ENCODE results near the gene SH3BP4. TPM values are rescaled to one million over a fixed set of nuclear protein-coding genes. Genes with fewer than 3 reads are reported as not detected.

The SH3BP4 gene
- total RNA-seq, 4 donors from 2014 or later: 29.3 to 63.0 (median 42.9) TPM

GRCh38 chr2:234978466-234979203, 26.8 kb downstream of the SH3BP4 start:
- H3K36me3 ChIP-seq: no peaks in the 10 kb centered on the region
- H3K9me3 ChIP-seq: no peaks in the 10 kb centered on the region
- H3K4me1 ChIP-seq: peaks cover 0 to 88% (median 35%) of the 10 kb centered on the region in 3 donors
- H3K4me3 ChIP-seq: peak overlapping the region in 1 of 2 donors; percentile 20
- TF ChIP-seq POLR2AphosphoS5 (IDR thresholded peaks at IDR 0.05): no peak
- no peak for TF ChIP-seq CTCF (IDR thresholded peaks at IDR 0.05)
- no peak for TF ChIP-seq EP300 (IDR thresholded peaks at IDR 0.05)
- no peak for TF ChIP-seq POLR2A (IDR thresholded peaks at IDR 0.05)
- peak overlapping the region in 3 of 4 donors; percentile 75 to 79 (median 78) for H3K27ac ChIP-seq
- WGBS, 2 donors (ENCODE audit: low coverage in 1 of 2): 72 to 88% methylated on average over 8 to 9 of the region's 23 CpGs
- no peaks in the 10 kb centered on the region for H3K27me3 ChIP-seq
- no peak for ATAC-seq

GRCh38 chr2:234979204-234980167, 27.7 kb downstream of the SH3BP4 start:
- Histone ChIP-seq H3K4me1 (peaks cover 0 to 87% (median 33%) of the 10 kb centered on the region in 3 donors), H3K4me3 (peak overlapping the region in 1 of 2 donors; percentile 20), H3K27me3 (no peaks in the 10 kb centered on the region), H3K27ac (peak overlapping the region in 3 of 4 donors; percentile 75 to 79 (median 78)), H3K36me3 (no peaks in the 10 kb centered on the region), H3K9me3 (no peaks in the 10 kb centered on the region)
- no peak for ATAC-seq
- TF ChIP-seq EP300 (IDR thresholded peaks at IDR 0.05) (no peak), POLR2A (IDR thresholded peaks at IDR 0.05) (no peak)
- 63 to 74% methylated on average over 5 to 8 of the region's 9 CpGs for WGBS, 2 donors (ENCODE audit: low coverage in 1 of 2)

DNA sequence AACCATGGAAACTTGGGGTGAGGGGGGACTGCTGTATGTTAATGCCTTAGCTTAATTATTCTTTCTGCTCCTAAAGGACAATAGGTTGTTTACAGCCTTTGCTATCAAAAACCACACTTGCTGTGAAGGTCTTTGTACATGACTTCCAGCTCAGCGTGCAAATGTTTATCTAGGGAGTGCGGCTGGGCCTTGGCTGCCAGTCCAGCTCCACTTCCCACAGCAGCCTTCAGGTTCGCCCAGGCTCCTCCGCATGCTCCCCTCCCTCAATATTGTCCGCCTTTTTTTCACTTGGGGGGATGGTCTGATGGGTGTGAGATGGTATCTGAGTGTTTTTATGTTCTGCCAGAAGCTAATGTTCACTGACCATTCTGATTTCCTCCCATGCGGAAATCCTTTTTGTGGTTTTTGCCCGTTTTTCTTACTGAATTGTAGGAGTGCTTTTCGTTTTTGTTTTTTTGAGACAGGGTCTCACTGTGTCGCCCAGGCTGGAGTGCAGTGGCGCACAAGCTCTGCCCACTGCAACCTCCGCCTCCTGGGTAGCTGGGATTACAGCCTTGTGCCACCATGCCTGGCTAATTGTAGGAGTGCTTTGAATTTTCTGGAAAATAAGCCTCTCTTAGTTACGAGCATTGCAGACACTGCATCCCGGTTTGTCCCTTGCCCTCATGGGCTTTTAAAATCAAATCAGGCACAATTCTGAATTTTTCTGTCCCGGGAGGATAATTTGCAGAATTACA, 28.8 kb downstream of the SH3BP4 start:
- H3K27me3 ChIP-seq: no peaks in the 10 kb centered on the region
- no peaks in the 10 kb centered on the region for H3K36me3 ChIP-seq
- peak overlapping the region in 1 of 2 donors; percentile 31 for H3K4me3 ChIP-seq
- no peaks in the 10 kb centered on the region for H3K9me3 ChIP-seq
- H3K4me1 ChIP-seq: peaks cover 0 to 75% (median 27%) of the 10 kb centered on the region in 3 donors
- TF ChIP-seq POLR2A (IDR thresholded peaks at IDR 0.05): no peak
- no peak for TF ChIP-seq CTCF (IDR thresholded peaks at IDR 0.05)
- no peak for TF ChIP-seq EP300 (IDR thresholded peaks at IDR 0.05)
- TF ChIP-seq POLR2AphosphoS5 (IDR thresholded peaks at IDR 0.05): no peak
- H3K27ac ChIP-seq: peak overlapping the region in 3 of 4 donors; percentile 75 to 79 (median 78)
- ATAC-seq: no peak
- 28 to 35% methylated on average over 9 to 11 of the region's 14 CpGs for WGBS, 2 donors (ENCODE audit: low coverage in 1 of 2)

DNA sequence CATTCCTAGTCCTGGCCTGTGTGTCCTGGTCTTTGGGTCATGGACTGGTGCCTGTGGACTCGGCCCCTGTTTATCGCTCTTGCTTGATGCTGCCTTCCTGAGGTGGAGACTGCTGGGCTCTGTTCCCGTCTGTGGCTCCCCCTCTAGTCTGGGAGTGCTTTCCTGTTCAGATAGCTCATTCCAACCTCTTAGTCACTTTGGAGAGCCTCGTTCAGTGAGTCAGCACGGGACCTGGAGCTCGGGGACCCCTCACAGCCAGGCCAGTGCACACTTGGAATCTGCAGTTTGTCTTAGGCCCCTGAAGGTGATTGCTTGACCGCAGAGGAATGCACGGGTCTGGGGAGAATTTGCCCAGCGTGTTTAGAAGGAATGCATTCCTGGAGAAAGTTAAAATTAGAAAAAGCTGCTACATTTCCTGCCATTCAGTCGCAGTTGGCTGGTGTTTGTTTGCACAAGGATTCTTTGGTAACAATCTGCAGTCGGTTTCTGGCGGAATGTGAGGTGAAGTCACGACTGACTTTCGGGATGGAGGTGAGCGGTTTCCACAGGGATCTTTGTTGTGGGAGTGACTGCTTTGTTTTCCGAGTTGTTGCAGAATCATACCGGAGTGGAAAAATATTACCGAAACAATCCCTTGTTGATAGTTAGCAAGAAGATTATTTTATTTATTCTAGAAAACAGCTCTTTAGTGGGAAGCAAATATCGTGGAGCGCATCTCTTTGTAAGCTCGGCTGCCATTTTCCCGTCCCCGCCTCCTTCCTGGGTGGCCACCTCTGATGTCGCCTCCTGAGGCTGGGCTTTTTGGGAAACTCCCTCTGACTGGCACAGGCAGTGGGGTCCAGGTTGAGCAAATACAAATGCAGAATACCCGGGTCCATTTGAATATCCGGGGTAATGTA, 29.6 kb downstream of the SH3BP4 start:
- 15 to 16% methylated on average over 16 to 18 of the region's 26 CpGs for WGBS, 2 donors (ENCODE audit: low coverage in 1 of 2)
- peak overlapping the region in 1 of 2 donors; percentile 31 for H3K4me3 ChIP-seq
- no peaks in the 10 kb centered on the region for H3K27me3 ChIP-seq
- no peaks in the 10 kb centered on the region for H3K9me3 ChIP-seq
- peak overlapping the region; percentile 15 to 79 (median 76) for H3K27ac ChIP-seq
- no peaks in the 10 kb centered on the region for H3K36me3 ChIP-seq
- peak; percentile 92 for ATAC-seq
- TF ChIP-seq CTCF (IDR thresholded peaks at IDR 0.05) (no peak), POLR2AphosphoS5 (IDR thresholded peaks at IDR 0.05) (peak; percentile 87)
- peaks cover 0 to 67% (median 27%) of the 10 kb centered on the region in 3 donors for H3K4me1 ChIP-seq

Data from gastroesophageal sphincter (tissue), 4 donors.